Keratinocyte (primary cell): ENCODE data around the gene LMTK2. TPM values are rescaled to one million over a fixed set of nuclear protein-coding genes. Genes with fewer than 3 reads are reported as not detected.

Source experiments
- DNase-seq: peaks from one replicate; pipeline ENCODE4 v3.0.0-alpha.2; 2011; ENCODE audit warnings: low read depth, missing footprints, low spot score
- FAIRE-seq: peaks from 2 replicates; lab custom pipeline; 2011; peaks lifted over from hg19 to GRCh38; lab: Jason Lieb, UNC
- H2AFZ ChIP-seq: 2 replicates; pipeline ENCODE4 v1.6.0; 2012; ENCODE audit warnings: low read length, control low read depth, inconsistent platforms; ENCODE audit not compliant: control insufficient read depth
- H3K27ac ChIP-seq: 2 replicates; pipeline ENCODE4 v1.5.1; 2011; ENCODE audit warnings: low read length; ENCODE audit not compliant: control insufficient read depth, insufficient read depth
- H3K27me3 ChIP-seq: 3 replicates; pipeline ENCODE4 v1.6.0; 2011; ENCODE audit warnings: low read length; ENCODE audit not compliant: control insufficient read depth, insufficient read depth; ENCODE audit errors: extremely low read depth
- H3K36me3 ChIP-seq, 2 experiments: 2 replicates in 1 of 2; 3 replicates in 1 of 2; pipeline ENCODE4 v1.5.1; 2011; ENCODE audit warnings: low read length in 2 of 2, mild to moderate bottlenecking in 1 of 2; ENCODE audit not compliant: control insufficient read depth in 2 of 2, insufficient read depth in 2 of 2; ENCODE audit errors: extremely low read depth in 1 of 2
- H3K4me1 ChIP-seq: 3 replicates; pipeline ENCODE4 v1.5.1; 2011; ENCODE audit warnings: low read length; ENCODE audit not compliant: control insufficient read depth, insufficient read depth; ENCODE audit errors: extremely low read depth
- H3K4me2 ChIP-seq: 3 replicates; pipeline ENCODE4 v1.6.0; 2011; ENCODE audit warnings: low read depth, low read length; ENCODE audit not compliant: control insufficient read depth, insufficient read depth; ENCODE audit errors: extremely low read depth
- H3K4me3 ChIP-seq, 3 experiments: fragments of 200-600 bp in 1 of 3; sonication (generic) in 1 of 3; 2 replicates in 2 of 3; 3 replicates in 1 of 3; pipeline ENCODE4 v1.5.1; 2011 to 2016; ENCODE audit warnings: low read length in 3 of 3, mild to moderate bottlenecking in 3 of 3, control low read depth in 2 of 3, inconsistent platforms in 1 of 3, low read depth in 1 of 3, mixed read lengths in 1 of 3, mixed run types in 1 of 3, moderate library complexity in 1 of 3; ENCODE audit not compliant: control insufficient read depth in 2 of 3, insufficient read depth in 2 of 3; ENCODE audit errors: extremely low read depth in 1 of 3
- H3K79me2 ChIP-seq: 2 replicates; pipeline ENCODE4 v1.6.0; 2012; ENCODE audit warnings: low read length; ENCODE audit not compliant: control insufficient read depth, insufficient read depth
- H3K9ac ChIP-seq: 3 replicates; pipeline ENCODE4 v1.6.0; 2011; ENCODE audit warnings: low read length; ENCODE audit not compliant: control insufficient read depth, insufficient read depth; ENCODE audit errors: extremely low read depth
- H3K9me1 ChIP-seq: 3 replicates; pipeline ENCODE4 v1.6.0; 2011; ENCODE audit warnings: low read length; ENCODE audit not compliant: control insufficient read depth, insufficient read depth; ENCODE audit errors: extremely low read depth
- H3K9me3 ChIP-seq: 2 replicates; pipeline ENCODE4 v1.5.1; 2012; ENCODE audit warnings: low read depth, low read length; ENCODE audit not compliant: control insufficient read depth
- H4K20me1 ChIP-seq: 3 replicates; pipeline ENCODE4 v1.6.0; 2011; ENCODE audit warnings: low read length; ENCODE audit not compliant: control insufficient read depth, insufficient read depth; ENCODE audit errors: extremely low read depth
- CTCF ChIP-seq, 3 experiments: IDR thresholded peaks in 1 of 3; conservative IDR thresholded peaks in 1 of 3; optimal IDR thresholded peaks in 1 of 3; 2 replicates in 2 of 3; 3 replicates in 1 of 3; pipeline versions ENCODE3 to v1.5.1; 2011; ENCODE audit warnings: low read length in 3 of 3, mild to moderate bottlenecking in 3 of 3, moderate library complexity in 2 of 3, control low read depth in 1 of 3, inconsistent platforms in 1 of 3; ENCODE audit not compliant: insufficient read depth in 2 of 3; ENCODE audit errors: extremely low read depth in 1 of 3
- EZH2 ChIP-seq: IDR thresholded peaks from one replicate; pipeline ENCODE4 v1.6.1; 2012; ENCODE audit warnings: inconsistent platforms, mild to moderate bottlenecking, low read length, moderate library complexity
- dilution Hi-C: fragments of 300-500 bp; cut with MboI; formaldehyde crosslinking; loops from one replicate; pipeline ENCODE4 v1.7.0; 2020; ENCODE audit warnings: low sequenced_read_pairs; ENCODE audit not compliant: extremely low pct_ligation_motif_present
- polyA plus RNA-seq, 5 experiments: library from polyadenylated mRNA; depleted of rRNA in 3 of 5; stranded (reverse) in 3 of 5; stranded (forward) in 1 of 5; unstranded in 1 of 5; fragments of >200 nt; gene quantifications; 1 replicate in 1 of 5; 2 replicates in 3 of 5; 3 replicates in 1 of 5; pipeline versions ENCODE4 v1.2.1 to v1.2.3, GENCODE V29; 2011 to 2012; ENCODE audit warnings: missing spikeins in 2 of 5, low read depth in 1 of 5, low replicate concordance in 1 of 5

Gene LMTK2
- polyA plus RNA-seq, 1 donor (not counting 4 experiments of a cell fraction or from before 2014, with no cell fraction given), result 6.6 TPM

- no peak overlapping the region for H3K27ac ChIP-seq
- DNase-seq (no peak), FAIRE-seq (no peak)
- peaks cover 17% of the 10 kb centered on the region for H3K79me2 ChIP-seq
- H3K9ac ChIP-seq, result no peak overlapping the region
- no peak for TF ChIP-seq EZH2
- no peak for TF ChIP-seq CTCF (optimal IDR thresholded peaks at IDR 0.05 in 1 of 3, IDR thresholded peaks at IDR 0.05 in 1 of 3, conservative IDR thresholded peaks at IDR 0.05 in 1 of 3; ENCODE audit: extremely low read depth in 1 of 3, insufficient read depth in 2 of 3, low read length in 3 of 3)
- H2AFZ ChIP-seq, result no peak overlapping the region
- no peaks in the 10 kb centered on the region for H4K20me1 ChIP-seq
- H3K4me2 ChIP-seq, result no peak overlapping the region
- no peaks in the 10 kb centered on the region for H3K9me1 ChIP-seq
- H3K9me3 ChIP-seq, result no peaks in the 10 kb centered on the region
- dilution Hi-C loops, result no loop called here
- peaks cover 6% of the 10 kb centered on the region for H3K4me1 ChIP-seq
- H3K36me3 ChIP-seq, result peaks cover 0 to 7% of the 10 kb centered on the region in 2 experiments
- no peaks in the 10 kb centered on the region for H3K27me3 ChIP-seq
- no peak overlapping the region for H3K4me3 ChIP-seq
These were observed 147.9 kb downstream of the LMTK2 start for GRCh38 chr7:98254516-98254915.

GRCh38 chr7:98254951-98255610 lies 148.4 kb downstream of the LMTK2 start:
- H3K27me3 ChIP-seq, result no peaks in the 10 kb centered on the region
- no peak overlapping the region for H3K4me3 ChIP-seq
- no peak overlapping the region for H2AFZ ChIP-seq
- no peak for DNase-seq
- dilution Hi-C loops, result no loop called here
- H3K79me2 ChIP-seq, result peaks cover 17% of the 10 kb centered on the region
- no peak for TF ChIP-seq EZH2
- TF ChIP-seq CTCF (optimal IDR thresholded peaks at IDR 0.05 in 1 of 3, IDR thresholded peaks at IDR 0.05 in 1 of 3, conservative IDR thresholded peaks at IDR 0.05 in 1 of 3; ENCODE audit: extremely low read depth in 1 of 3, insufficient read depth in 2 of 3, low read length in 3 of 3), result no peak
- H3K27ac ChIP-seq, result no peak overlapping the region
- H3K4me2 ChIP-seq, result no peak overlapping the region
- no peak overlapping the region for H3K9ac ChIP-seq
- H3K9me3 ChIP-seq, result no peaks in the 10 kb centered on the region
- H3K36me3 ChIP-seq, result peaks cover 0 to 7% of the 10 kb centered on the region in 2 experiments
- no peak for FAIRE-seq
- no peaks in the 10 kb centered on the region for H4K20me1 ChIP-seq
- H3K9me1 ChIP-seq, result no peaks in the 10 kb centered on the region
- H3K4me1 ChIP-seq, result peaks cover 6% of the 10 kb centered on the region
